Duodenal mucosa (tissue), 2 donors: ENCODE data around the gene ERAL1.

Experiments
- H3K27ac ChIP-seq: one replicate; pipeline ENCODE4 v1.7.0; 2013; ENCODE audit warnings: low read depth, low read length
- H3K27me3 ChIP-seq, 2 donors: one replicate each; pipeline ENCODE4 v1.7.0; 2013; ENCODE audit warnings: low read length in 2 of 2, control low read depth in 1 of 2; ENCODE audit not compliant: insufficient read depth in 2 of 2, control insufficient read depth in 1 of 2
- H3K36me3 ChIP-seq, 2 donors: one replicate each; pipeline ENCODE4 v1.7.0; 2013; ENCODE audit warnings: low read length in 2 of 2, control low read depth in 1 of 2; ENCODE audit not compliant: insufficient read depth in 2 of 2, control insufficient read depth in 1 of 2
- H3K4me1 ChIP-seq, 2 donors: one replicate each; pipeline ENCODE4 v1.7.0; 2013; ENCODE audit warnings: low read length in 2 of 2, control low read depth in 1 of 2; ENCODE audit not compliant: insufficient read depth in 2 of 2, control insufficient read depth in 1 of 2
- H3K4me3 ChIP-seq, 2 donors: one replicate each; pipeline ENCODE4 v1.7.0; 2013; ENCODE audit warnings: low read length in 2 of 2, low read depth in 1 of 2
- H3K9ac ChIP-seq, 2 donors: one replicate each; pipeline ENCODE4 v1.7.0; 2013; ENCODE audit warnings: low read length in 2 of 2, low read depth in 1 of 2
- H3K9me3 ChIP-seq, 2 donors: one replicate each; pipeline ENCODE4 v1.7.0; 2013; ENCODE audit warnings: low read length in 2 of 2, control low read depth in 1 of 2; ENCODE audit not compliant: control insufficient read depth in 1 of 2

Gene ERAL1

DNA sequence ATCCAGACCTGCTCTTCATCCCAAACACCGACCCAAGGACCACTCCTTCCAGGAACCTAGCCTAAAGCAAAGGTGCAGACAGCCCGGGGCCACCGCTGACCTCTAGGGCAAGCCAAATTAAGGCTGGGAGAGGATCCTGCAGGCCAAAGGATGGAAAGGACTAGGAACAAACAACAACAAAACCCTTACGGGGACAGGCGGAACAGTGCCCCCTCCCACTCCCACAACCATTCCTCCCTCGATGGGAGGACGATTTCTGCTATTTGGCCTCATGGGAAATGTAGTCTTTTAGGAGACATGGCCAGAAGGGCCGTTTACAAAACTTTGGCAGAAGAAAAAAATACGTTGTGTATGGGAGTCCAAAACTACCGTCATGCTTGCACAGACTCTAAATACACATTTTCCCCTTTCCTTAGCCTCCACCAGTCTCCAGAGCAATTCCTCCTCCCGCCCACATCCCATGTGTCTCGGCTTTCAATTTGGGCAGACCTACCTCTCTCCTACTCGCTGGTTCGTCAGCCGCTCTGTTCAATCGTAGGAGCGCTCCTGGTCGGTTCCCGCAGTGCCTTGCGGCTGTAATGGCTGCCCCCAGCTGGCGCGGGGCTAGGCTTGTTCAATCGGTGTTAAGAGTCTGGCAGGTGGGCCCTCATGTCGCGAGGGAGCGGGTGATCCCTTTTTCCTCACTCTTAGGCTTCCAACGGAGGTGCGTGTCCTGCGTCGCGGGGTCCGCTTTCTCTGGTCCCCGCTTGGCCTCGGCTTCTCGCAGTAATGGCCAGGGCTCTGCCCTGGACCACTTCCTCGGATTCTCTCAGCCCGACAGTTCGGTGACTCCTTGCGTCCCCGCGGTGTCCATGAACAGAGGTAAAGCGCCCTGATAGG, at the start of gene ERAL1:
ERAL1 (plus strand) TSS at position 560 of the 879 bp plus-strand sequence; CDS start at position 579, 19 bp downstream.
- Histone ChIP-seq H3K4me1 (peaks cover 6 to 13% of the 10 kb centered on the region in 2 donors), H3K9me3 (no peaks in the 10 kb centered on the region), H3K4me3 (peak within 1 kb of the TSS; percentile 91 to 94), H3K9ac (peak within 1 kb of the TSS; percentile 75 to 83), H3K36me3 (peaks cover 4 to 19% of the 10 kb centered on the region in 2 donors), H3K27me3 (no peaks in the 10 kb centered on the region), H3K27ac (no peak within 1 kb of the TSS)

DNA sequence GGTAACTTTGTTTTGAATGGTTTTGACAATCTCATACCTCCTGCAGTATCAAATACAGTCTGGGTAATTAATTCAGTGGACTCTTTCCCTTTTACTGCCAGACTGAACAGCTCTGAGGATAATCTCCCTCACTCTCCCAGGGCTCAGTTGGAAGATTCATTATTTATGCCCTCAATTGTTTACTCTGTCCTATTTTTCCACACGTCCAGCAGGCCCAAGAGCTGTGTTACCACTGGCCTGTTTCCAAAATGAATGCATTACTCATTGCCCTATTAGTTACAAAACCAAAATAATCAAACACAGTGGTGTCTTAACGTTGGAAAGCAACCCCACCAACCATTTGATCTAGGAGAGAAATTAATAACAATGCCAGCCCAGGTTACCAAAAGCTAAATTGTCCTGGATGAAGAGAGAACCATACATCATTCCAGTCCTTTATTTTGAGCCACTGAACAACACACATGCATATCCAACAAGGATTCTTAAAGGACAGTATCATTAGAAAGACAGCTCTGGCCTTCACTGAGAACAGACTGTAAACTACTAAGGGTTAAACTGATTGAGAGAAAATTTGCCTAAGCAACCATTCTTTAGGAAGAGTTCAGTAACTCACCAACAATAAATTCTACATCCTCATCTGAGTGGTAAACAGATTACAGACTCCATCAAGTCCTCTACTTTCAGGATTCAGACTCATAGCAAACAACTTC, 46.7 kb upstream of the ERAL1 start:
- no peak overlapping the region for H3K9ac ChIP-seq
- no peaks in the 10 kb centered on the region for H3K27me3 ChIP-seq
- peak overlapping the region; percentile 33 for H3K27ac ChIP-seq
- no peak overlapping the region for H3K4me3 ChIP-seq
- H3K9me3 ChIP-seq, result no peaks in the 10 kb centered on the region
- H3K4me1 ChIP-seq, result peaks cover 25 to 30% of the 10 kb centered on the region in 2 donors
- peaks cover 3 to 17% of the 10 kb centered on the region in 2 donors for H3K36me3 ChIP-seq

DNA sequence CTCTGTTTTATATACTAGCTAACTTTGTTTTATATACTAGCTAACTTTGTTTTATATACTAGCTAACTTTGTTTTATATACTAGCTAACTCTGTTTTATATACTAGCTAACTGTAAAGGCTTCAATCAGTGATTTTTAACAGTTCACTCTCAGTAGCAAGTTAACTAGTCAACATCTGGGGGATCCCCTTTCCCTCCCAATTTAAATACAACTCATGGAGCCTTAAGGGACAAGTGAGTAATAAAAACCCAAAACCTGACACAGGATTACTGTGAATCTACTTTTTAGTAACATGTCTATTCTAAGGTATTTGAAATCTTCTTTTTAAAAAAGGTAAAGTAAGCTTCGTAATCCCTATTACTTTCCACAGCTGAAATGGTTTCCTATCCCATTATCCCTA, 44.4 kb upstream of the ERAL1 start:
- H3K4me1 ChIP-seq, result peaks cover 26% of the 10 kb centered on the region in 2 donors
- no peaks in the 10 kb centered on the region for H3K27me3 ChIP-seq
- H3K9ac ChIP-seq, result no peak overlapping the region
- H3K36me3 ChIP-seq, result peaks cover 3 to 6% of the 10 kb centered on the region in 2 donors
- H3K9me3 ChIP-seq, result no peaks in the 10 kb centered on the region
- no peak overlapping the region for H3K4me3 ChIP-seq
- no peak overlapping the region for H3K27ac ChIP-seq

DNA sequence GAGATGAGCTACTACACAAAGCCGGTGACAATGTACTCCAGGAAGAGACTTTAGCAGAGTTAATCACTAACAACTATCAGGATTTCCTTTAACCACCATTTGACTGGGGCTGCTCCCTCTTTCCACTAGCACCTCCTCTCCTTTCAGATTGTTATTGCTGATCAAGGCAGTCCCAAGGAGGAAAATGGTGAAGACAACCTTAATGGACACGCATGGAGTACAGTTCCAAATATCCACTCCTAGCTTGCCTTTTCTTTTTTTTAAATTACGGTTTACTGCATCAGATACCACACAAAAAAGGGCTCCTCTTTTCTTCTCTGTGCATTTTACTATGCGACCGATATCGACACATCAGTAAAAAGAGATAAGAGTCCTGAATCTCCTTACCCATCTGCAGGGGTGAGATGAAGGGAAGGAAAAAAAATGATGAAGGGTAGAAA, 43.1 kb upstream of the ERAL1 start:
- H3K27ac ChIP-seq, result peak overlapping the region; percentile 73
- peaks cover 21 to 26% of the 10 kb centered on the region in 2 donors for H3K4me1 ChIP-seq
- no peaks in the 10 kb centered on the region for H3K27me3 ChIP-seq
- peak overlapping the region; percentile 63 to 83 for H3K9ac ChIP-seq
- H3K36me3 ChIP-seq, result no peaks in the 10 kb centered on the region
- H3K9me3 ChIP-seq, result no peaks in the 10 kb centered on the region
- peak overlapping the region; percentile 82 to 94 for H3K4me3 ChIP-seq

DNA sequence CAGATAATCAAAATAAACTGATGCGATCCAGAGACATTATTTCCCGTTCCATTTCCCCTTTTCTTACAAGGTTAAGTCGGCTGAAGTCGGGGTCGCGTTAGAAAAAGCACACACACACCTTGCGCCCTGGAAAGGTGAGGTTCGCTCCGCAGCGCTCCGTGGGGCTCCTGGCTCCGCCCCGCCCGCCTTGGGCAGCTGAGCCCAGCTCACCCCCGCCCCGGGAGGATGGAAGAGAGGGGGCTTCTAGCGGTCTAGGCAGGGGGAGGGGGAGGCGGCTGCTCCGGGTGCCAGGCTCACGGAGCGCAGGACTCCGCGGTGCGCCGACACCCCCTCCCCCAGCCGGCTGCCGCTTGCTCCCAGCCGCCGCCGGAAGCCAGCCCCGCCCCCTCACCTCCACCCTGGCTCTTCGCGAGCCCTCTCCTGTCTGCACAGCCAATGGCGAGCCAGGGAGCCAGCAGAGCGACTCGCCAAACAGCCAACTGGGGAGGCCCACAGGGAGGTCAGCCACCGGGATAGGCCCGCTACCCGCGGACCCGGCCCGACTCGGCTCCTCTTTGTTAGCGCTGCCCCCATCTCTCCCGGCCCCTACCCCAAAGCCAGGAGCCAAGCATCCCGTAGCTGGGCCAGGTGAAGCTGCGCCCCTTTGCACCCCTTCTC, 42.6 kb upstream of the ERAL1 start:
- Histone ChIP-seq H3K4me1 (peaks cover 21 to 26% of the 10 kb centered on the region in 2 donors), H3K36me3 (no peaks in the 10 kb centered on the region), H3K9ac (peak overlapping the region; percentile 63 to 83), H3K27me3 (no peaks in the 10 kb centered on the region), H3K4me3 (peak overlapping the region; percentile 82 to 94), H3K27ac (peak overlapping the region; percentile 94), H3K9me3 (no peaks in the 10 kb centered on the region)

DNA sequence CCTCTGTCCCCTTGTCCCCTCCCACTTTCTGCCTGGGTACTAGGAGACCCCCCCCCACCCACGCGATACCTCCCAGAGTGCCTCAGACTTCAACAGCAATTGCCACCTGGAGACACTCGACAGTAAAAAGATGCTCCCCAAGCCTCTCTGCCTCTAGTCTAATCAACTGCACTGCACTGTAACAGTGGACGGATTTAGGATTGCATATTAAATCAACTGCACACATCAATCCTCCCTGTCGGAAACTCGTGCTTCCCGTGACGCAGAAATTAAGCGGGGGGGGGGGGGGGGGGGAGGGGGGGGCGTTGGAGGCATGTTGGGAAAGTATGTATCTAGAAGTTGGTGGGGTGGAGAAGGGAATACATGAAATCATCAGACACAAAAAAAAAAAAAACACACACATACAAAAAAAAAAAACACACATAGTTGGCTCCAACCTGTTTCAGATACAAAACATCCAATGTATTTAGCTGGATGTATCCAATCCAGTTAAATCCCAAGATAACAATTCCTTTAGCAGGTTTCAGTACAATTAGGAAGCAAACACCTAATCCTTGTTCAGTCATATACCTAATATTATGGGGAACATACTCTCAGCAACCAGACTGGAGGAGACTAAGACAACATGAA, 42.0 kb upstream of the ERAL1 start:
- no peaks in the 10 kb centered on the region for H3K9me3 ChIP-seq
- H3K4me1 ChIP-seq, result peaks cover 16 to 26% of the 10 kb centered on the region in 2 donors
- no peaks in the 10 kb centered on the region for H3K27me3 ChIP-seq
- peak overlapping the region; percentile 94 for H3K27ac ChIP-seq
- no peaks in the 10 kb centered on the region for H3K36me3 ChIP-seq
- H3K4me3 ChIP-seq, result peak overlapping the region; percentile 82 to 94
- peak overlapping the region; percentile 48 to 66 for H3K9ac ChIP-seq

DNA sequence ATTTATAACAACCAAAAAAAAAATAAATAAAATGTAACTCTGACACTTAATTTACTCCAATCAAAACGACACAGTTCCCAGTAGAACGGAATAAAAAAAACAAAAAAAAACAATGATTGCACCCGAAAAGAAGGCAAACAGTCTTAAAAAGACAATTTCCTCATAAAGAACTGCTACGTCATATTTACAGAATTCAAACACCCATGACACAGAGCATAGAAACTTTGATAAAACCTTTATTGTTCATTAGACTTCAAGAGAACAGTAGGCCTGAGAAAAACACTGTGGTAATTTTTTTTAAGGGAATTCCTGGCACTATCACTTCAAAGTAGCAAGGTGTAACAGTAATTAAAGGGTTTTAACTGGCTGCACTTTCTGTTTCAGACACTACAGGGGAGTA, 38.3 kb upstream of the ERAL1 start:
- Histone ChIP-seq H3K4me3 (no peak overlapping the region), H3K27me3 (no peaks in the 10 kb centered on the region), H3K4me1 (peaks cover 4 to 8% of the 10 kb centered on the region in 2 donors), H3K27ac (no peak overlapping the region), H3K9ac (no peak overlapping the region), H3K36me3 (no peaks in the 10 kb centered on the region), H3K9me3 (no peaks in the 10 kb centered on the region)

DNA sequence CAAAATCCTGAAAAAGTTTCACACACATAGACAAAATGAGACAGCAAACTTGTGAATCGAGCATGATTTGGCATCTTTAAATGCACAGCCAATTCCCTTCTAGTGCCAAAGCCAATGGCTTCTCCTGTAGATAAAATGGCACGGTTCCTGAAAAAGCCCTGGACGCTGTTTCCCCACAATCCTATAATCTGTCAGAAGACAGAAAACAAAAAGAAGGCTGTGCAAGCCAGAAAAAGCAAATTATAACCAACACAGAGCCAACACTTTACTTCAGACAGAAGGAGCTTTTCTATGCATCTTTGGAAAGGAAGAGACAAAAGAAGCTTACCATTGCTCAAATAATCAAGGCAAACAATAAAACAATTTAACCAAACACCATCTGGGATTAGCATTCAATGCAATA, 36.0 kb upstream of the ERAL1 start:
- H3K9me3 ChIP-seq, result no peaks in the 10 kb centered on the region
- no peaks in the 10 kb centered on the region for H3K4me1 ChIP-seq
- no peak overlapping the region for H3K27ac ChIP-seq
- no peaks in the 10 kb centered on the region for H3K27me3 ChIP-seq
- H3K36me3 ChIP-seq, result no peaks in the 10 kb centered on the region
- no peak overlapping the region for H3K9ac ChIP-seq
- no peak overlapping the region for H3K4me3 ChIP-seq

DNA sequence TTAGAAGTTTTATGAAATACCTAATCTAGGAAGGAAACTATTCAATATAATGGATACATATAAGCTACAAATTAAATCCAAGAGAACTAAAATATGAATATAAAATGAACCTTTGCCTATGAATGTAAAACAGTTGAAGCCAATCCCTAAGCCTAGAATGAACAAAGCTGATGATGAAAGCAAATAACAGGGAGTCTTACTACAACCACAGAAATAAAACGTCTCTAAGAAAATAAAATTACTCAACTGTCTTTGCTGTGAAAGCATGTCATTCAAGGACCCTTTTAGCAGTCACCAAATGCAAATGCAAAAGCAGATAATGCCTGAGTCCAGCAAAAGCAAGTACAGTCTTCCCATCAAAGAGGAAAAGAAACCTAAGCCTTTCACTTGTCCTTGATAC, 35.2 kb upstream of the ERAL1 start:
- Histone ChIP-seq H3K27ac (no peak overlapping the region), H3K36me3 (no peaks in the 10 kb centered on the region), H3K4me1 (no peaks in the 10 kb centered on the region), H3K27me3 (no peaks in the 10 kb centered on the region), H3K4me3 (no peak overlapping the region), H3K9ac (no peak overlapping the region), H3K9me3 (no peaks in the 10 kb centered on the region)
